ENCODE data around the gene SLC9A8.

- TF ChIP-seq CTCF (IDR thresholded peaks at IDR 0.05; ENCODE audit: extremely low read depth in 1 of 2, insufficient read depth in 1 of 2, low read depth in 1 of 2, low read length in 2 of 2) (peak; percentile 80 to 88), MAX (IDR thresholded peaks at IDR 0.05; ENCODE audit: insufficient read depth, insufficient read length) (no peak), POLR2A (IDR thresholded peaks at IDR 0.05; ENCODE audit: low read depth, low read length) (no peak), EZH2 (IDR thresholded peaks at IDR 0.05; ENCODE audit: borderline replicate concordance, low read depth, low read length, severe bottlenecking) (no peak), POLR2AphosphoS5 (IDR thresholded peaks at IDR 0.05; ENCODE audit: insufficient read depth, low read depth, low read length) (no peak), MYC (IDR thresholded peaks at IDR 0.05; ENCODE audit: low read depth, low read length) (no peak), FOS (IDR thresholded peaks at IDR 0.05; ENCODE audit: borderline replicate concordance, insufficient read depth, low read length) (no peak)
Observed at GRCh38 chr20:49888212-49889000, 75.8 kb downstream of the SLC9A8 start.

Measured in endothelial cell of umbilical vein (primary cell).